ENCODE results near the gene LRRC10B. TPM values are rescaled to one million over a fixed set of nuclear protein-coding genes. Genes with fewer than 3 reads are reported as not detected.

The LRRC10B gene
- total RNA-seq, 2 donors from 2014 or later: 0.37 to 1.1 TPM

GRCh38 chr11:61535998-61536675 lies 27.6 kb downstream of the LRRC10B start:
- Histone ChIP-seq H3K9me3 (no peaks in the 10 kb centered on the region), H3K36me3 (no peaks in the 10 kb centered on the region), H3K27me3 (no peaks in the 10 kb centered on the region), H3K4me1 (peaks cover 0 to 58% of the 10 kb centered on the region in 2 donors), H3K27ac (peak overlapping the region; percentile 85 to 89), H3K4me3 (no peak overlapping the region)
- TF ChIP-seq, protein P1, sequence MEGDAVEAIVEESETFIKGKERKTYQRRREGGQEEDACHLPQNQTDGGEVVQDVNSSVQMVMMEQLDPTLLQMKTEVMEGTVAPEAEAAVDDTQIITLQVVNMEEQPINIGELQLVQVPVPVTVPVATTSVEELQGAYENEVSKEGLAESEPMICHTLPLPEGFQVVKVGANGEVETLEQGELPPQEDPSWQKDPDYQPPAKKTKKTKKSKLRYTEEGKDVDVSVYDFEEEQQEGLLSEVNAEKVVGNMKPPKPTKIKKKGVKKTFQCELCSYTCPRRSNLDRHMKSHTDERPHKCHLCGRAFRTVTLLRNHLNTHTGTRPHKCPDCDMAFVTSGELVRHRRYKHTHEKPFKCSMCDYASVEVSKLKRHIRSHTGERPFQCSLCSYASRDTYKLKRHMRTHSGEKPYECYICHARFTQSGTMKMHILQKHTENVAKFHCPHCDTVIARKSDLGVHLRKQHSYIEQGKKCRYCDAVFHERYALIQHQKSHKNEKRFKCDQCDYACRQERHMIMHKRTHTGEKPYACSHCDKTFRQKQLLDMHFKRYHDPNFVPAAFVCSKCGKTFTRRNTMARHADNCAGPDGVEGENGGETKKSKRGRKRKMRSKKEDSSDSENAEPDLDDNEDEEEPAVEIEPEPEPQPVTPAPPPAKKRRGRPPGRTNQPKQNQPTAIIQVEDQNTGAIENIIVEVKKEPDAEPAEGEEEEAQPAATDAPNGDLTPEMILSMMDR (IDR thresholded peaks at IDR 0.05): no peak
- no peak for DNase-seq (ENCODE audit: low spot score)

- Histone ChIP-seq H3K27me3 (no peaks in the 10 kb centered on the region), H3K9me3 (no peaks in the 10 kb centered on the region), H3K36me3 (no peaks in the 10 kb centered on the region), H3K4me1 (peaks cover 0 to 61% of the 10 kb centered on the region in 2 donors), H3K27ac (peak overlapping the region; percentile 85 to 89), H3K4me3 (no peak overlapping the region)
- TF ChIP-seq, protein P1 (IDR thresholded peaks at IDR 0.05): no peak
- DNase-seq (ENCODE audit: low spot score): no peak
Measured at GRCh38 chr11:61536676-61537270, 28.2 kb downstream of the LRRC10B start.

- no peaks in the 10 kb centered on the region for H3K36me3 ChIP-seq
- DNase-seq (ENCODE audit: low spot score): no peak
- peaks cover 0 to 67% of the 10 kb centered on the region in 2 donors for H3K4me1 ChIP-seq
- H3K27ac ChIP-seq: peak overlapping the region; percentile 85 to 89
- H3K4me3 ChIP-seq: no peak overlapping the region
- H3K27me3 ChIP-seq: no peaks in the 10 kb centered on the region
- TF ChIP-seq, protein P1 (IDR thresholded peaks at IDR 0.05): no peak
- H3K9me3 ChIP-seq: no peaks in the 10 kb centered on the region
Measured at GRCh38 chr11:61537326-61537725, 28.8 kb downstream of the LRRC10B start.

- Histone ChIP-seq H3K9me3 (no peaks in the 10 kb centered on the region), H3K27me3 (no peaks in the 10 kb centered on the region), H3K27ac (no peak overlapping the region), H3K36me3 (no peaks in the 10 kb centered on the region), H3K4me3 (no peak overlapping the region), H3K4me1 (peaks cover 0 to 67% of the 10 kb centered on the region in 2 donors)
- DNase-seq (ENCODE audit: low spot score): no peak
- TF ChIP-seq, protein P1 (IDR thresholded peaks at IDR 0.05): no peak
Measured at GRCh38 chr11:61538636-61538961, 30.1 kb downstream of the LRRC10B start.

- TF ChIP-seq, protein P1 (IDR thresholded peaks at IDR 0.05): no peak
- Histone ChIP-seq H3K36me3 (no peaks in the 10 kb centered on the region), H3K27me3 (no peaks in the 10 kb centered on the region), H3K4me3 (no peak overlapping the region), H3K4me1 (peaks cover 0 to 66% of the 10 kb centered on the region in 2 donors), H3K9me3 (no peaks in the 10 kb centered on the region), H3K27ac (no peak overlapping the region)
- DNase-seq (ENCODE audit: low spot score): peak; percentile 60
Measured at GRCh38 chr11:61539006-61539405, 30.5 kb downstream of the LRRC10B start.
